G401.6 (cell line): Measurements from ENCODE around the gene PPT2.

Experiments used
- FAIRE-seq: peaks from 2 replicates; lab custom pipeline; 2012; peaks lifted over from hg19 to GRCh38; lab: Jason Lieb, UNC

PPT2 gene

DNA sequence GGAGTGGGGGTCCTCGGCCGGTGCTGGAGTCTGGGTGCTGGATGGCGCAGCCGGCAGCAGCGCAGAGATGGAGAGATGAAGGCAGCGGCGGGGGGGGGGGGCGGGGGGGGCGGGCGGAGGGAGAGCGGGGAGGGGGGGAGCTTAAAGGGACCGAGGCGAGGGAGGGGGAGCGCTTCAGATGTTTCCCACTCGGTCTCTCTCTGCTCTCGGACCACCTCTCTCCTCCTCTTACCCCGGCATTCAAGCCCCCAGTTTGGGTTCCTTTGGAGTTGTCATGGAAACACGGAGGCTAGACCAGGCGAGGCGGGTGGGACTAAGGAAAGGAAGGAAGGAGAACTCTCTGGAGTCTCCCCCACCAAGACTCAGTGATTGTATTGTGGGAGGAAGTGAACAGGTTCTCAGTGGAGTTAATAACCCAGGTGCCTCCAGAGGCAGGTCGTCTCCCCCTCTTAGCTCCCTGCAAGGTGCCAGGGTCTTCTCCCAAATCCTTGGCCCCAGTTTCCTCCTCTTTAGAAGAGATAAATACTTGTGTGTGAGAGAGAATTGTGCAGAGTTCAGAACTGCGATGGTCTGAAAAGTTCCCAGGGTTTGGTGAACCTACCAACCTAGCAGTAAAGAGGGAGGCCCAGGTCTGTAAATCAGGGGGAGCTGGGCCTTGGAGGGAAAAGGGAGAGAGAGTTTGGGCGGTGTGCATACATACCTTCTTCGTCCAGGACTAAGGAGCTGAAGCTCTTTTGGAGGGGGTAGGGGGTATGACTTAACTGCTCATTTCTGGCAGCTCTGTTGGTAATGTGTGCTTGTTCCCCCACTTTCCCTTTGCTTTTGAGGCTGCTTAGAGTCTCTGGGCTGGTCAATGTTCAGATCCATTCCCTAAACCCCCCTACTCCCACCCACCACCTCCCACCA, 1.8 kb upstream of the PPT2 start, which contains the start of gene PRRT1:
Gene PRRT1 (minus strand): TSS at position 77 of the 906 bp plus-strand sequence. CDS start 112 bp downstream, outside the sequence.
- no peak for FAIRE-seq

DNA sequence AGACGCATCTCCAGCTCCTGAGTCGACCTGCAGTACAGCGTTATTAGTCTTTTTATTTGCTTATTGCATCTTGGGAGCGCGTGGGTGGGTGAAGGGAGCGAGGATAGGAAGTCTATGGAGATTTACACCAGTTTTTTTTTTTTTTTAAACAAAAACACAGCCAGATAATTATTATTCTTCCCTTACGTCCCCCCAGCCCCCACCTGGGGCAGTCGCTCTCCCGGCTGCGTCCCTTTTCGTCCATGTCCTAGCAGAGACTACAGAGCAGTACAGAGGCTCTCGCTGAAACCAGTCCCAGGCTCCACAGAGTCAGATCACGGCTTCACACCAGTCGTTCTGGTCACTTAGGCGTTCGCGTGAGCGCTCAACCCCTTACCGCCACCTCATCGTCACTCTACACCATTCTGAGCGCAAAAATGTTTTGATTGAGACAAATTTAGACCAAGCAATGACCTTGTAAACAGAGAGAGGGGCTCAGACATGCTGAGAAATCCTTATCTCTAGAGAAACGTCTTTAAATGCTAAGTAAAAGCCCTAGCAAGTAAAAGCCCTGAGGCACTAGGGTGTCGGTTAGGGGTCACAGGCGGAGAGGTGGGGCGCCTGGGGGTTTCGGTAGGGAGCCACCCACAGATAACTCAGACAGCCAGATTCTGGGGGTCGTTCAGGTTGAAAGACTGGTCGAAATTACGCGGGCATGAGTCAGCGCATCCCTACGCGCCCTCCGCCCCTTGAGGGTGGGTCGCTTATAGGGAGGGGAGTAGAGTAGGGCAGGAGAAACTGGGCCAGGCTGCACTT, 975 bp upstream of the PPT2 start:
- FAIRE-seq = no peak

DNA sequence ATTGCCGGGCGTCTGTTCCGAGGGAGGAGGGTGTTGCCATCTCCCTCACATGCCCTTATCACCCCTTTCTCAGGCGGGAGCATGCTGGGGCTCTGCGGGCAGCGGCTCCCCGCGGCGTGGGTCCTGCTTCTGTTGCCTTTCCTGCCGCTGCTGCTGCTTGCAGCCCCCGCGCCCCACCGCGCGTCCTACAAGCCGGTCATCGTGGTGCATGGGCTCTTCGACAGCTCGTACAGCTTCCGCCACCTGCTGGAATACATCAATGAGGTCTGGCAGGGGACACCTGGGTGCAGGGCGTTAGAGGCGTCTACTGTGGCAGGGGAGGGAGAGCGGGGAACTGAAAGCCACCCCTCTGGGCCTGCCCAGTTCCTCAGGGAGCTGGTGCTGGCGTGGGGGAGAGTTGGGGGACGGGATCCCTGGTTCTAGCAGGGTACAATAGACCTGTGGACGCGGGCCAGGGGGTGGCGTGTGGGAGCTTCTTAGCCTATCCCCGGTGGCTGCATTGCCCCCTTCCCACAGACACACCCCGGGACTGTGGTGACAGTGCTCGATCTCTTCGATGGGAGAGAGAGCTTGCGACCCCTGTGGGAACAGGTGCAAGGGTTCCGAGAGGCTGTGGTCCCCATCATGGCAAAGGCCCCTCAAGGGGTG, 697 bp downstream of the PPT2 start:
- no peak for FAIRE-seq

DNA sequence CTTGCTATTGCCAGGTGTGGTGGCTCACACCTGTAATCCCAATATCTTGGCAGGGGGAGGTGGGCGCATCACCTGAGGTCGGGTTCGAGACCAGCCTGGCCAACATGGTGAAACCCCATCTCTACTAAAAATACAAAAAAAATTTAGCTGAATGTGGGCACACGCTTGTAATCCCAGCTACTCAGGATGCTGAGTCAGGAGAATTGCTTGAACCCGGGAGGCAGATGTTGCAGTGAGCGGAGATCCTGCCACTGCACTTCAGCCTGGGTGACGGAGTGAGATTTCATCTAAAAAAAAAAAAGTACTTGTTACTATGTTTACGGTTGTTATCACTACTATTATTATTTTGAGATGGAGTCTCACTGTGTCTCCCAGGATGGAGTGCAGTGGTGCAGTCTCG, 3.0 kb downstream of the PPT2 start:
- no peak for FAIRE-seq

DNA sequence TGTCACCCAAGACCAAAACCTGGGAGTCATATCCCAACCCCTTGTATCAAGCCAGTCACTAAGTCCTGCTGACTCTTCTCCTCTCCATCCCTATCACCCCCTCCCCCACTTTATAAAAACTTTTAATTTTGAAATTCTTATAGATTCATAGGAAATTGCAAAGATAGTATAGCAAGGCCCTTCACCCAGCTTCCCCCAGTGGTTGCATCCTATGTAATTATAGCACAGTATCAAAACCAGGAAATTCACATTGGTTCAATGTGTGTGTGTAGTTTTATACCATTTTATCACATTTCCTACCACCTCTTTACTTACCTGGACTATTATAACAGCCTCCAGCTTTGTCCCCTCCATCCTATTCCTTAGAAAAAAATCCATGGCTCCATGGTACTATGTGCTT, 4.1 kb downstream of the PPT2 start:
- no peak for FAIRE-seq

DNA sequence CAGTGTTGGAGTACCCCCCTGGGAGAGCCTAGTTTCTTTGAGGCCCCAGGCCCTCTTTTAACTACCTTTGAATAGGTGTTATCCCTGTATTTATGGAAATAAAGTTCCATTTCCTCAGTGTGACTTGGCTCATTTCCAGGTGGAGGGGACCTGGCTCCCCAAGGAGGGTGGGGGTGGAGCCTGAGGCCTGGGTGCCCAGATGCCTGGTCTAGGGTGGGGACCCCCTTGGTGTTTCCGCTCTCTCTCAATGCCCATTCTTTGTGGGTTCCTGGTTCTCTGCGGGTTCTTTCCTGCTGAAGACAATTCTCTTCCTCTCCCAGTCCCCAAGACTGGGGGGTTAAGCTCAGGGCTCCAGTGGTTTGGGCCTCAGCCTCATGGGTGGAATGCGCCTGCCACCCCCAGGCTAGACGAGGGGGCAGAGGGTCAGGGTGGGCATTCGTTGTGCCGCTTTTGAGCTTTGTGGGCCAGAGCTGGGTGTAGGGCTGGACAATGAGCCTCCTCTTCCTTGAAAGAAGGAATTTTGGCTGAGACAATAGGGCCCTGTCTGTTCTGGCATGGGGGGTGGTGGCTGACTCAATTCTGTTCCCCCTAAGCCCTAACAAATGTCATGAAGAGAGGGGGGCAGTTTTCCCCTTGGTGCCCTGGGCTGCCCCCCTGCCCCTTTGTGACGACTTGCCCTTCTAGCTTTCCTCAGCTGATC, 9.8 kb downstream of the PPT2 start:
- FAIRE-seq = no peak

DNA sequence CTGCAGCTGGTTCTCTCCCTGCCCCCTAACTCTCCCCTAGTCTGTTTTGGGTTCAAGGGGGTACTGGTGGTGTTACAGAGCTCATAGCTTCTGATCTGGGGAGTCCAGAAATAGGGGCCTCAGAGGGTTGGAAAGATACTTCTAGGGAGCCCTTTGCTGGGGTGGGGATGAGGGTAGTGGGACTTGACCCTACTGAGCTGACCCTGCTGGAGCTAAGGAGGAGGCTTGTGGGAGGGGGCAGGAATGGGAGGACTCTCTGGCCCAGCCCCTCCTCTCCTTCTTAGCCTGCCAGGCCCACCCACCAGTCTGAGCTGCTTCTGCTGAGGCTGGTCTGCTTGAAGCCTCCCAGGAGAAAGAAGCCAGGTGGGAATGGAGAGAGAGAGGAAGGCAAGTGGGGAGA, 10.4 kb downstream of the PPT2 start, which contains the start of gene EGFL8:
Gene EGFL8 (plus strand): TSS at position 301 of the 400 bp plus-strand sequence. CDS start 1,571 bp downstream, outside the sequence.
- FAIRE-seq = no peak

DNA sequence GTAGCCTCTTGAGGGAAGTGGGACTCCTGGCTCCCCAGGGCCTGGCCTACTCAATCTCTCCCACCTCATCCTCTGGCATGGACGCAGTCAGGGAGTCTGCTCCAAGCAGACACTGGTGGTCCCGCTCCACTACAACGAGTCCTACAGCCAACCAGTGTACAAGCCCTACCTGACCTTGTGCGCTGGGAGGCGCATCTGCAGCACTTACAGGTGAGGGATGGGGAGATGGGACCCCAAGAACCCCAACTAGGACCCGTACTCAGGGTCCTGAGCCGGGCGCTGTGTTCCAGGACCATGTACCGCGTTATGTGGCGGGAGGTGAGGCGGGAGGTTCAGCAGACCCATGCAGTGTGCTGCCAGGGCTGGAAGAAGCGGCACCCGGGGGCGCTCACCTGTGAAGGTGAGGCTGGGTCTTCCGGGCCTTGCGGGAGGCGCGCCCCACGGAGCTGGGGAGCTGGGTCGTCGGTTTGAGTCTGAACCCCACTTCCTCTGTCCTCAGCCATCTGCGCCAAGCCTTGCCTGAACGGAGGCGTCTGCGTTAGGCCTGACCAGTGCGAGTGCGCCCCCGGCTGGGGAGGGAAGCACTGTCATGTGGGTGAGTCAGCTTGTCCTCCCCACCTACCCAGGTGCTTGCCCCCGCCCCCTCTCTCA, 12.6 kb downstream of the PPT2 start:
- FAIRE-seq = no peak

DNA sequence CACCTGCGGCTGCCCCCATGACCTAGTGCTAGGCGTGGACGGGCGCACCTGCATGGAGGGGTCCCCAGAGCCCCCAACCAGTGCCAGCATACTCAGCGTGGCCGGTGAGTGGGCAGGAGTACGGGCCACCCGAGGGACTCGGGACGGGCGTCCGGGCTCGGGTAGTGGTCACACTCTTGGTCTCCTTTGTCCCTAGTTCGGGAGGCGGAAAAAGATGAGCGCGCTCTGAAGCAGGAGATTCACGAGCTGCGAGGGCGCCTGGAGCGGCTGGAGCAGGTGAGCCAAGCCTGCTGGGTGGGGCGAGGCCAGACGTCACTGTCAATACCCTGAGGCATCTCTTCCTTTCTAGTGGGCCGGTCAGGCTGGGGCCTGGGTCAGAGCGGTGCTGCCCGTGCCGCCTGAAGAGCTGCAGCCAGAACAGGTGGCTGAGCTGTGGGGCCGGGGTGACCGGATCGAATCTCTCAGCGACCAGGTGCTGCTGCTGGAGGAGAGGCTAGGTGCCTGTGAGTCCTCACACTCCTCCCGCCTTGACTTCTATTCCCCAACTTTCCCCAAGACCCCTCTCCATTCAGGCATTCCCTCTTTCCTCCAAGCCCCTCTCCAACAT, 13.3 kb downstream of the PPT2 start:
- no peak for FAIRE-seq

DNA sequence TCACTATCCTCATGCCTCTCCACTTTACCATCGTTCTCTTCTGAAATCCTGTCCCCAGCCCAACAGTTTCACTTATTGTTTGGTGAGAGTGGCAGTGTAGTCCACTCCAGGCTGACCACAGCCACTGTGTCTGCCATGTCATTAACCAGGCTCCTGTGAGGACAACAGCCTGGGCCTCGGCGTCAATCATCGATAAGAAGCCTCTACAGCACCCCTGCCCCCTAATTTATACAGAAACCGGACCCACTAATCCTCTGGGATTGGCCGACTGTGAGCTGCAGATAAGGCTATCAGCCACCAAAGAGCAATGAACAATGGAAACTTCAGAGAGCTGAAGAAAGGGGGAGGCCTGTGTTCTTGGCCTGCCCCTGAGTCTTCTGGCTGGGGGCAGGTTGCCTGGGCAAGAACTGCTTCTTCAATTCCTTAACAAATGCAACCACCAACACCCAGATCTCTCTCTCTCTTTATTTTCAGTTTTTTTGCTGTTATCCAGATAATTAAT, 13.9 kb downstream of the PPT2 start:
- FAIRE-seq = no peak

DNA sequence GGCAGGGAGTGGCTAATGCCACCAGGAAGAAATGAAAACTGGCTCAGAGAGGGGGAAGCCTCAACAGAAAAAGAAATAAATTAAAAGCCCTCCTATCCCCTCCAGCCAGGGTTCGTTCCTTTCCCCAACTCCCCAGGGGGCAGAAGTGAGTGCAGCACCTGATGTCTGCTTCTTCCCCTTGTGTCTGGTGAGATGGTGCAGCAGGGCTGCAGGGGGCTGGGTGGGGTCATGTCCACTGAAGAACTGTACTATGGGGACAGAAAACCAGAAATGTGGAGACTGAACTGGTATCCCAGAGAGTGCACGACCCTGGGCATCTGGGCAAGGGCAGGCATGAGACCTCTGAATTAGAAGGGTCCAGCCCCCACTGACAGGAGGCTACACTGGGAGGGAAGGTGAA, 14.4 kb downstream of the PPT2 start:
- no peak for FAIRE-seq

DNA sequence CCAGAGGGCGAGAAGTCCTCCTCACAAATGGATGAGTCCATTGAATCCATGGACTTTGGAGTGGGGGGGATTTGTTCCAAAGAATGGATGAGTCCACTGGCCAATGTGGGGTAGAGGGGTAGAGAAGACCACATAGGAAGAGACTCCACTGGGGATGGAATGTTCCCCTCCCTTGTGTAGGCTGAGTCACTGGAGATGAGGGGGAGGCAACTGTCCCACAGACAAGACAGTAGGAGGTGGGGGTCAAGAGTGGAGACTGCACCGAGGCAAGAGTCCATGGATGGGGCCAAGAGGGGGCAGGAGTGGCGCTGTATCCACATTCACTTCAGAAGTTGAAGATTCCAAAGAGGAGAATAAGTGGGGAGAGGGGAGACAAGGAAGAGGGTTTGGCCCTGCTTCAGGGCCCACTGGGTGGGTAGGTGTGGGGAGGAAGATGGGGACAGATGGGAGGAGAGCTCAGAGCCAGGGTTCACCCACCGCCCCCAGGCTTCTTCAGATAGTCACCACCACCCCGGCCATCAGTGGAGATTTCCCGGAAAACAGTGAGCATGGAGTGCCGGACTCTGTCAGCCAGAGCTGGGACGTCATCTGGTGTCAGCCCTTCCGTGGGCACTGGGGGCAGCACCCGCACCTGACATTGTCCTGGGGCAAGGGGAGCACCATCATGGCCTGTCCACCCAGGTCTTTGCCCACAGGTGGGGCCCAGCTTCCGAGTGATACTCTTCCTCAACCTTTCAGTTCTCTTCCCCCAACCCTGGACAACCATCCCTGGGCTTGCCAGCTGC, 15.1 kb downstream of the PPT2 start:
- no peak for FAIRE-seq

DNA sequence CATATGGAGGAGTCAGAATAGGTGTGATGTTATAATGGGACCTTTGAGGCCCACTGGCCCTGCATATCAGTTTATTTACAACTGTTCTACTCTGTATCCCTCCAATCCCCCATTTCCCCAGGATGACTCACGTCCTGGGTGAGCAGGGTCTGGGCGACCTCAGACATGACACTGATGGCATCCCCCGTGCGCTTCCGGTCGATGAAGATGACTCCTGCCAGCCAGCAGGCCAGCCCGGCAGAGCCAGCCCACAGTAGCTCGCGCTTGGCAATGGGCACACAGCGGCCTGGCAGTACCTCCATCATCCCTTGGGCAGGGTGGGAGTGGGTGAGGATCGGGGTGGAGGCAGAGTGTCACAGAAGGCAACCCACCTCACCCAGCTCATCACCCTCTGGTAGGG, 16.4 kb downstream of the PPT2 start:
- FAIRE-seq = no peak

DNA sequence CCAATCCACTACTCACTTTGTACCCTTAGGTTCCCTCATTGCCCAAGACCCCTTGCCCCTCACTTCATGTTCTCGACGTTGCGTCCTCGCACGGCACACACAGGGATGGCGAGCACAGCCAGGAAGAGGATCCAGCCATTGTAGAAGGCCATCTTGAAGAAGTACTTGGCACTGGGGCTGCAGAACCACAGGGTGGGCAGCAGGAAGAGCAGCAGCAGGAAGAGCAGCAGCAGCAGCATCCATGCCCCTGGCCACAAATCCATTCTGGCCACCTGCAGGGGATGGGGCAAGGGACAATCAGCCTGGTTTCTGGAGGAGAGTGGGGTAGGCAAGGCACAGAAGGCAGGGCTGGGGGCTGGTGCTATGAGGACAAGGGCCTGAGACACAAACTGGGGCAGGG, 17.3 kb downstream of the PPT2 start:
- FAIRE-seq = no peak

DNA sequence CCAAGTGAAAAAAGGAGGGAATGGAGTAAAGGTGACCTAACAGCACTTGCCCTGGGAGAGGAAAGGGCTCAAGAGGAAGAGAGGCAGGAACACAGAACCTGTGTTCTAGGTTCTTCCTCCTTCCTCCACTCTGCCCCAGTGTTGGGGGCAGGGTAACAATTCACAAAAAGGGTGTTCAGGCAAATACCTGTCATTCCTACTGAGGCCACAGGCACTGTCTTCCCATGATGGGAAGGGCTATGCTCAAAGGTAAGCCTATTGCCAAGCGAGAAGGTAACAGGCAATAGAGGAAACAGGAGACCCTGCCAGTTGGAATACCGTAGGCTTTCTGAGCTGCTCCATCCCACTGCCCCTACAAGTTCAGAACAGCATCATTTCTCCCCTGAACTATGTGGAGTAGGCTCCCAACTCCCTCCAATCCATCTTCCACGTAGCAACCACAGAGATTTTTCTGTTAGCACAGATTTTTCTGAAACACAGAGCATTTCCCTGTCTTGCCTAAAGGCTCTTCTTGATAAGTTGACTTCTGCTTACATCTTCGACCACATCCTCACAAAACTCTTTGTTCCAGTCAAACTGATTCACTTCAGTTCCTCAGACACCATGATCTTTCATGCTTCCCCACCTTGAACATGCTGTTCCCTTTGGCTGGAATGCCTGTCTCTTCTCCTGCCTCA, 19.2 kb downstream of the PPT2 start:
- no peak for FAIRE-seq

DNA sequence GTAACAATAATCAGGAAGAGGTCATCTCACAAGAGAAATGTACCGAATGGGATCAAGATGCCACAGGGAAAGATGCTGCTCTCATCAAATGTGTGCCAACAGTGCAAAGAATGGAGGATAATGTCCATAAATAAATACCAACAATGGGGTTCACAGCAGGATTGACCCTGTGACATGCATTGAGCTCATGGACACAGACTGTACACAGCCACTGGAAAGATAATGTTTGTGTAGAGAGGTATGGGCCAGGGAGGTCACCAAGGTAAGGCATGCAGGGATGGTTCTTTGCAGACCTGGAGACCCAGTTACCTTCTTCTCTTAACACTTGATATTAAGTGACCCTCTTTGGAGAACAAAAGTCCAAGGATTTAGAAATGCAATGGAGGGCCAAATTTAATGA, 20.5 kb downstream of the PPT2 start:
- FAIRE-seq = no peak

DNA sequence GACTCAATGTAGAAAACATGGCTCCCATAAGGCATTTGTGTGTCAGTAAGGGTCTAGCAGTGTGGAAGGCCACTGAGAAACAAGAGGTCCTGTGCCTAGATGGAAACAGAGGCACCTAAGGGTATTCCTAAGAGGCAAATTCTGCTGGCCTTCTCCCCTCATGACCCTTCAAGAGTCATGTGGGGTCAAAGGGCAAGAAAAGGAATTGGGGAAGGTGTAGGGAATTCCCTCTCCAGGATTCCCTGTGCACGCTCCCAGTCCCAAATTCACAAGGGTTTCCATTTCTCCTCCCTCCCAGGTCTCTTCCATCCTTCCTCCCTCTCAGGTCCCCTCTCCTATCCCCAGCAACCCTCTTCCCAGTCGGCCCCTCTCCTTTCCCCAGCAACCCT, 21.4 kb downstream of the PPT2 start:
- no peak for FAIRE-seq

DNA sequence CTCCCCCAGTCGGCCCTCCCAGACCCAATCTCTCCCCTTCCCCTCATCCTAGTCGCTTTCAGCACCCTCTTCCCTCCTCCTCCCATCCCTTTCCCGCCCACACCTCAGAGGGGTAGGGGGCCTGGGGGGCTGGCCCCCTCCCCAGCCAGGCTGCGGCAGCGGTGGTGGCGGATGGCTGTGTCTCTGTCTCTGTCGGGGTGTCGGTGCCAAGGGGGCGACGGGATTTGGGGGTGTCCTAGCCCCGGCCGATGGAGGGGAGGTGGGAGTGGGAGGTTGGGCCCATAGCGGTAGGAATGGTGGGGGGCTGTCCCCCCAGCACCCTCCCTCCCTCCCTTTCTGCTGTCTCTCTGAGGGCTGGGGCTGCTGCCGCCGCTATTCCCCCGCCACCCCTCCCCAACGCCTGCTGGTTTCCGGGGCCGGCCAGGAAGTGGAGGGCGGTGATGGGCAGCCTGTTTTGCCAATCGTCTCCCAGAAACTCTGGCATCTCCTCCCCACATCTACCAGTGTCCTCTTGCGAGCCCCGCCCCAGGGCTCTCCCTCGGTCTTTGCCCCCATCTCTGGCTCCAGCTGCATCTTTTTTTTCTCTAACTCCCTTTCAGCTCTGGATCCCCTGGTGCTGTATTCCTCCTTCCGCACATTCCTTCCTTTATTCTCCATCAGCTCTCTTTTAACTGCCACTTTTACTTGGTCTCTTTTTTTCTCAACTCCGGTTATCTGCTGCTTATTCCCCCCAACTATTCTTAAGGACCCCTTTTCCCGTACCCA, 22.0 kb downstream of the PPT2 start, which contains the start of gene AGPAT1:
Gene AGPAT1 (minus strand): TSS at position 374 of the 765 bp plus-strand sequence. CDS start 4,588 bp downstream, outside the sequence.
- peak; percentile 73 for FAIRE-seq
